HG03045 (cell line): ENCODE data around the gene ARMH1.
"Not testable (repeated sequence)": the region's sequence is repeated elsewhere in the genome, so short reads cannot be mapped to it uniquely, and the experiment has no call there.

Experiments used
- ATAC-seq: cut with Tn5 transposase; IDR thresholded peaks from one replicate; pipeline ENCODE4 v1.9.1; 2021; ENCODE audit warnings: mild to moderate bottlenecking, moderate library complexity; ENCODE audit not compliant: unreplicated experiment

ARMH1 gene

GRCh38 chr1:44693159-44693558 lies 18.6 kb downstream of the ARMH1 start:
- ATAC-seq, result no peak

- no peak for ATAC-seq
These were observed 19.4 kb downstream of the ARMH1 start for GRCh38 chr1:44693900-44694299.

GRCh38 chr1:44694863-44695478 lies 20.5 kb downstream of the ARMH1 start:
- peak; percentile 65 for ATAC-seq

GRCh38 chr1:44695671-44696070 lies 21.2 kb downstream of the ARMH1 start:
- no peak for ATAC-seq

GRCh38 chr1:44696101-44696500 lies 21.6 kb downstream of the ARMH1 start:
- no peak for ATAC-seq

GRCh38 chr1:44696789-44697345 lies 22.4 kb downstream of the ARMH1 start:
- ATAC-seq, result no peak

GRCh38 chr1:44698138-44698537 lies 23.6 kb downstream of the ARMH1 start:
- no peak for ATAC-seq

GRCh38 chr1:44699375-44699774 lies 24.9 kb downstream of the ARMH1 start:
- ATAC-seq, result not testable (repeated sequence)

GRCh38 chr1:44700573-44700972 lies 26.1 kb downstream of the ARMH1 start:
- ATAC-seq, result no peak

GRCh38 chr1:44701141-44701573 lies 26.6 kb downstream of the ARMH1 start:
- no peak for ATAC-seq

GRCh38 chr1:44705470-44705869 lies 31.0 kb downstream of the ARMH1 start:
- ATAC-seq, result no peak

GRCh38 chr1:44705938-44706337 lies 31.4 kb downstream of the ARMH1 start:
- ATAC-seq, result no peak

GRCh38 chr1:44707112-44707881 lies 32.8 kb downstream of the ARMH1 start:
- ATAC-seq, result no peak

GRCh38 chr1:44707959-44708831 lies 33.7 kb downstream of the ARMH1 start:
- ATAC-seq, result no peak

GRCh38 chr1:44713321-44713781 lies 38.8 kb downstream of the ARMH1 start:
- no peak for ATAC-seq

GRCh38 chr1:44714532-44714931 lies 40.0 kb downstream of the ARMH1 start:
- ATAC-seq, result no peak

- ATAC-seq, result no peak
These were observed 40.5 kb downstream of the ARMH1 start for GRCh38 chr1:44714944-44715571.

GRCh38 chr1:44717156-44717555 lies 42.6 kb downstream of the ARMH1 start:
- no peak for ATAC-seq

GRCh38 chr1:44717653-44718052 lies 43.1 kb downstream of the ARMH1 start:
- ATAC-seq, result no peak

- no peak for ATAC-seq
These were observed 43.6 kb downstream of the ARMH1 start for GRCh38 chr1:44718091-44718490.

GRCh38 chr1:44719318-44719717 lies 44.8 kb downstream of the ARMH1 start:
- ATAC-seq, result no peak
